HG02798 (cell line): ENCODE measurements around the gene SNRPD3.
"Not testable (repeated sequence)": the region's sequence is repeated elsewhere in the genome, so short reads cannot be mapped to it uniquely, and the experiment has no call there.

Source experiments
- ATAC-seq: cut with Tn5 transposase; IDR thresholded peaks from one replicate; pipeline ENCODE4 v1.9.1; 2021; ENCODE audit warnings: mild to moderate bottlenecking; ENCODE audit not compliant: unreplicated experiment, poor library complexity

The SNRPD3 gene

DNA sequence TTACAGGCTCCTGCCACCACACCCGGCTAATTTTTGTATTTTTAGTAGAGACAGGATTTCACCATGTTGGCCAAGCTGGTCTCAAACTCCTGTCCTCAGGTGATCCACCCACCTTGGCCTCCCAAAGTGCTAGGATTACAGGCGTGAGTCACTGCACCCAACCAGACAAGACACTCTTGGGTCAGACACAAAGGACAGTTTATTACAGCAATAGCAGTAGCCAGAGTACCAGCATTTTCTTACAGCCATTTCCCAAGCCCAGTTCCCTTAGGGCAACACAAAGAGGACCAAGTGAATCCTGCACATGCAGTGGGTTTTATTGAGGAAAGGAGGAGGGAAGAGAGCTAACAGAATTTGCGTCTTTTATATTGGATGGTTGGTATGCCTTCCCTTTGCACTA is 24.8 kb upstream of the SNRPD3 start:
- not testable (repeated sequence) for ATAC-seq

DNA sequence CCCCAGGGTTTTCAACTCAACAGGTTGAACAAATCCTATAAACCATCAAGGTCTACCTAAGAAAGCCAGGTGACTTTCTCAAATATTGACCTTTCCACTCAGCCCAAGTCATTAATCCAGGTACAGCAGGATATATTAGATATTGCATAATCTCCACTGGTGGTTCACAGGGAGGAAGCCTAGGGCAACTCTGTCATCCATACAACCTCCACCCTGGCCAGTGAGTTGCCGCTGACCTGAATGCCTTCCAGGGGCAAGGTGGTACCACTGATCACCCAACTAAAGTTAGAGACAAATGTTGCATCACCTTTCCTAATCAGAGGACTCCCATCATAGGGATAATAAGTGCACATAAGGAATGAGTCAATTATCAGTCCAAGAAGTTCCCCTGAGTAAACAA is 23.7 kb upstream of the SNRPD3 start:
- ATAC-seq: no peak

DNA sequence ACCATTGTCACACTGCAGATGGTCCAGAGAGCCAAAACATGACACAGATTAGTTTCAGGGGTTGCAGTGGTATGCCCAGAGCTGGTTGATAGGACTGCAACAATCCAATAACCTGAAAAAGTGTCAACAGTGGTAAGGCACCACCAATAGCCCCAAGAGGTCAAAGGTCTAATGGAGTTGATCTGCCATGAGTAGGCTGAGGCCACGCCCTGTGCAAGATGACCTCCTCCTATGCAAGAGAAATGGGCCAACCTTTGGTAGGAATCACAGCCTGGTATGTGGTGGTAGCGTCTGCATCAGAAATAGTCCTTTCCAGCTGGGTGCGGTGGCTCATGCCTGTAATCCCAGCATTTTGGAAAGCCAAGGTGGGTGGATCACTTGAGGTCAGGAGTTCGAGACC is 20.5 kb upstream of the SNRPD3 start:
- ATAC-seq: no peak

DNA sequence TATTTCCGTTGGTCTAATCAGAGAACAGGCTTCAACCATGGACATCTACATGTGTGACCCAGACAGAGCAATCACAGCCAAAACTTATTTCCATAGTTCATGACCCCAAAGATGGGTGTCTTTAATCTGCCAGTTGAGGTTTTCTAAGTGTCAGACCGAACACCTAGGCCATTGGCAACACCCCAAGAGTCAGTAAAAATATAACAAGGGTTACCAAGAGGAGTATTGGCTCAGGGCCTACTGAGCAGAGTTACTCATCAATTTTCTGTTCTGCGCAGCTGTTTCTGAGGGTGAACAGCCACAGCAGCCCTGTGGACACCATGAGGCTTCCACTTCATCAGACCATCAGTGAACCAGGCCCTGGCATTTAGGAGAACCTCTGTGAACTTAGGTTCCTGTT is 19.7 kb upstream of the SNRPD3 start:
- no peak for ATAC-seq

DNA sequence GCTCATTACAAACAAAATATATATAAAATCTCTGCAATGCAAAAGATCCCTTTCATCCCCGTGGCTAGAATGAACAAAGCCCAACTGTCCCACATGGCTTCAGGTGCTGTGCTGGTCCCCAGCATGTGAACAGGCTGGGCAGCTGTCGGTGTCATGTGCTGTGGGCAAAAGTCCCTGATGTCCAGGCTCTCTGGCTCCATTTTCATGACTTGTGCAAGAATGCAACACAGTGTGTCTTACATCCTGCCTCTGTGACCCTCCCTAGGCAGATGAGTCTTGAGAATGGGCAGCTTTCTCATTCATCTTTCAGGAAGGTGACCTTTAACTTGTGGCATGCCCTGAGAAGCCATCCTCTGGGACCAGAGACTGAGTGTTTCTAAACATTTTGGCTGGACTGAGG is 15.3 kb upstream of the SNRPD3 start:
- ATAC-seq: no peak

DNA sequence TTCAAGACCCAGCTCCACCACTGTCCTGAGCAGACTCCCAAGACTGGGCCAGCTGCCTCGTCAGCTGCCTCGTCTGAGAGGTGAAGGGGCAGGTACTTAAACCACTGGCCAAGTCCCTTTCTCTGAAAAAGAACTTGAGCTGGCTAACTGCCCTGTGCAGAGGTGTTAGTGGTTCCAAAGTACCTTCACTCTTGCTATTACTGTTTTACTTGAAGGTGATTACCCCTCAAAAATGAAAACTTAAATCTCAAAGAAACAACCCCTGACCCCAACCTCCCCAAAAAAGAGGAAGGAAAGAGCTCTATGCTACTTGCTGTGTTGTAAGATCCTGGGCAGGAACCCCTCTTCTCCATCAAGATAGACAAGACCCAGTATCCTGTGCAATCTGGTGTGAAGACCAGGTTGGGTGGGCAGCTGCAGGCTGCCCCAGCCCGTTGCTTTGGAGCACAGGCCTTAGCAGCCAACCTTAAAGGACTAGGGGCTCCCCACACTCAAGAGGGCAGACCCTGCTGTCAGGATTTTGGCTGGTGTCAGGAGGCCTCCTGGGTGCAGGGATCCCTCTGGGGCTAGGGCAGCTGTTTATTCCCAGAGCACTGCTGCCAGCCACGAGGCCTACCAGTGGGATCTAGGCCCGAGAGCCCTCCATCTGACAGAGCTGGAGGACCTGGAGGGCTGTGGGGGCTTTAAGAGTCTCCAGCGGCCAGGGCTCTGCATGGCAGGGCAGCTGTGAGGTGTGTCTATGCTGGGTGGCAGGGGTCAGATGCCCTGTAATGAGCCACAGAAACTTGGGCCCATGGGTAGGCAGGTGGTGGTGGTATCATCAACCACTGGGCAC is 13.9 kb upstream of the SNRPD3 start:
- ATAC-seq: no peak

DNA sequence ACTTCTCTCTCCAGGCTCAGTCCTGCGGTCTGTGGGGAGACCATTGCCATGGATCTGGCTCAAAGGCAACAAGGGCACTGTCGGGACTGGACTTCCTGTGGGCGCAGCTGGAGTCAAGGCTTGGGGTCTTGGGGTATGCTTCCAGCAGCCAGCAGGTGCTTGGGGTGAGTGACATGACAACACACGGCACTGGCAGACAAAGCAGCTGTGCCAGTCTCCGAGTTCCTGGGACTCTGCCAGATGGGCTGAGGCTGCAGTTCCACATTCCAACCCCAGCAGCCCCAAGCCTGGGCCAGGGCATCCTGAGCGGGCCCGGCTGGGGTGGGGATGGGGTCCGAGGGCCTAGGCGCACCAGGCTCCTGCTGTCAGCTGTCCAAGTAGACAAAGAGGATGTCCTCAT is 13.2 kb upstream of the SNRPD3 start:
- ATAC-seq: no peak

DNA sequence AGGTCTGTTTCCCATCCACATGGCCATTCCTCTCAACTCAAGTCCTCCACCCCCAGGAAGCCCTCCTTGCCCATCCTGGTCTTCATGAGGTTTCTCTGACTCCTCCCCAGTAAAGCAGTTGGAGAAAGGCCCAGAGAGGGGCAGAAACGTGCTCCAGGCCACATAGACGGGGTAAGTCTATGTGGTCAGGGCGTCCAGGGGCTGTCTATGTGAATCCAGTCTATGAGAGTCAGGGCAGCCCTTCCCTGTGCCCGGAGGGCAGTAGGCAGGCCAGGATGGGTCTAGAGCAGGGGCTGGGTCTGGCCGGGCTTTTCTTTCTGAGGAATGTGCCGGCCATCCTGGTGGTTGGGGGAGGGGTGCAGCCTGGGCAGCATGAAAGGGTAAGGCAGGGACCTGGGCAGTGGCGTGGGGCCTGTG is 12.6 kb upstream of the SNRPD3 start:
- no peak for ATAC-seq

DNA sequence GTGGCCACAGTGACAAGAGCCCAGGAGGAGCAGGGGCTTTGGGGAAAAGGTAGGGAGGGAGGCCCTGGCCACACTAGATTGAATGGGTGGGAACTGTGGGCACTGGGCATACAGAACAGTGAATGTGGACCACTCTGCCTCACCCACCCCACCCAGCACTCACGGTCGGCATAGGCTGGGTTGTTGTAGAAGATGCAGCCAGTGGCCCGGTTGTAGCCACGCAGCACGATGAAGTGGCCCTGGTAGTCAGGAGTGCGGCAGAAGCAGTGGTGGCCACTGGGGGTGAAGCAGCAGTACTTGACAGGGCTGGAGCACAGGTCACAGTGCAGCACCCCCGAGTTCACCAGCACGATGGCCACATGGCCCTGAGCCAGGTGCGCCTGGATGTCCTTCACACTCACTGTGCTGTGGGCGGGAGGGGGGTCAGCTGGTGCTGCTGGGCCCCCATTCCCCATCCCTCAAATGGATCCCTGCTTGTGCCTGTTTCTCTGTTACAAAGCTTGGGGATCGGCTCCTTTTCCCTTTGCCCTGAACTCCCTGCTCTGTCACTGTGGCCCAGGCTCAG is 12.0 kb upstream of the SNRPD3 start:
- ATAC-seq: no peak

DNA sequence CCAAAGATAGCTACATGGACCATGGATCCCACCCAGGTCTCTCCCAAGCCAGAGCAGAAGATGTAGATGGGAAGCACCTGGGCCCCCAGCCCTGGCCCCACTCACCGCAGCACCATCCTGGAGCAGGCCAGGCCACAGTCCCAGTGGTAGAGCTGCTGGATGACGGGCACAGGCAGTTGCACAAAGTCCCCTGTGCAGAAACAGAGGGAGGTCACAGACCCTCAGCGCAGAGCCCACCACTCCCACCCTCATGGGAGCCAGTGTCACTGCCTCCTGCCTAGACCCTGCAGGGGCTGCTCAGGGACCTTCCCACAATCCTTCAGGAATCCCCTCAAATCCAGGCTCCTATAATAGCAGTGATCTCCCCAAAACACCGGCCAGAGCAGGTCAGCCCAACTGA is 7.0 kb upstream of the SNRPD3 start:
- ATAC-seq: no peak

DNA sequence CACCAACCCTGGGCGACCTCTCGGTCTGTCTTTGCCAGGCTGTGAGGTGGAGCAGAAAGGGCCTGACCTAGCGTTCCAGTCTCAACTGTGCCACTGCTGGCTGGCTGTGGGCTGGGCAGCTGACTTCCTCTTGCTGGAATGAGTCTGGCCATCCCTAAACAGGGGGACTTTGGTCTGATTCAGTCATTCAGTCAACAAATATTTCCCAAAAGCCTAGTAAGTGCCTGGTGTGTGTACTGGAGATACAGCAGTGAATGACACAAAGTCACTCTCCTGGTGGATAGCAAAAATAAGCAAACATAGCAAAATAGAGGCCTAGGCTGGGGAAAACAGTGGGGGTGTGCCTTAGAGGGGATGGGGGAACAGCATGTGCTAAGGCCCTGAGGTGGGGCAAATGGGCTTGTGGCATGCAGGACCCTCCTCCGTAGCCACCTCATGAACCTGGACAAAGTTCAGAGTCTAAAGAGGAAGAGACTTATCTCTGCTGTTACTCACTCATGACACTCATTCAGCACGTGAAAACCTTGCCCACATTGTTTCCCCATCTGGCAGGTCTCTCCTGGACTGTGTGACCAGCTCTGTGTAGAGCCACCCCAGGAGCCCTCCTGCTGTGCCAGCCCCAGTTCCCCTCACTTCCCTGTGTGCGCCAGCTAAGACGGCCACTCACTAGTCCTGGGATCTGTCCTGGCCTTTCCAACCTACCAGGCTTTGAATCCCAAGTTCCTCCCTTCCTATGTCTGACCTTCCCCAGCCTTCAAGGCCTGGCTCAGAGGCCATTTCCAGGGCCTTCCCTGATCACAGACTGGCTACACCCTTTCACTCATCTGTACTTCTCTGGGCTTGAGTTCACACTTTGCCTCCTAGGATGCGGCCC is 5.5 kb upstream of the SNRPD3 start:
- no peak for ATAC-seq

DNA sequence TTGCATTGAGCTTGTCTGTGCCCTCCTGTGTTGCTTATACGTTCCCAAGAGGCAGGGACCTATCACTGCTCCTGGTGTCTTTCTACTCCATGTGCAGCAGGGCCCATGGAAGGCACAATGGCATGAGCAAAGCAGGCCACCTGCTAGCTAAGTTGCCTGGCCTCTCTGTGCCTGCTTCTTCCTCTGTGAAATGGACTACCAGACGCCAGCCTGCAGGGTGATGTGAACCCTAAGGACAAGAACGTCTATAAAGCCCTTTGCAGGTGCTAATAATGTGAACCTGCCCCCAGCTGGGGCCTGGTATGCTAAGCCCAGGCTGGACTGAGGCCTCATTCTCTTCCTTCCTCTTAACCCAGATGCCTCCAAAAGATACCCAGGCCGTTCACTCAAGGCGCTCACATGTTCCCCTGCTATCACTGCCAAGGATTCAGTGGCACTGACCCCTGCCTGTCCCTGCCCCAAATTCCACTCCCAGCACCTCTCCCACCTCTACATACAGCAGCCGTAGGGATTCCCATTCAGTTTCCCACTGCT is 4.8 kb upstream of the SNRPD3 start:
- no peak for ATAC-seq

DNA sequence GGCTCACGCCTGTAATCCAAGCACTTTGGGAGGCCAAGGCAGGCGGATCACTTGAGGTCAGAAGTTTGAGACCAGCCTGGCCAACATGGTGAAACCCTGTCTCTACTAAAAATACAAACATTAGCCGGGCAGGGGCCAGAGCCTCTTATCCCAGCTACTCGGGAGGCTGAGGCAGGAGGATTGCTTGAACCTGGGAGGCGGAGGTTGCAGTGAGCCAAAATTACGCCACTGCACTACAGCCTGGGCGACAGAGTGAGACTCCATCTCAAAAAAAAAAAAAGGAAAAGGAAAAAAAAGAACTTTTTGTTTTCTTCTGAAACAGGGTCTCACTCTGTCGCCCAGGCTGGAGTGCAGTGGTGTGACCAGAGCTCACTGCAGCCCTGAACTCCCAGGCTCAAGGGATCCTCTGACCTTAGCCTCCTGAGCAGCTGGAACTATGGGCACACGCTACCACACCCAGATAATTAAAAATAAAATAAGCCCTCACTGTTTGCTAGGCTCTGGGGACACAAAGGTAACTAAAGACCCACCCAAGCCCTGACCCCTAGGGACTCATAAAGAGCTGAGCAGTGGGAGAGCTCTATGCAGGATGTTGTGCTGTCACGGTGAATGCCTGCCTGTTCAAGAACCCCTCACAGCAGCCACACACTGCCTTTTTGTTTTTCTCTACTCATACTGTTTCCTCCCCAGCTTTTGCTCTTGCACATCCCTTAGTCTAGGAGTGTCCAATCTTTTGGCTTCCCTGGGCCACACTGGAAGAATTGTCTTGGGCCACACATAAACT is 3.1 kb upstream of the SNRPD3 start:
- not testable (repeated sequence) for ATAC-seq

DNA sequence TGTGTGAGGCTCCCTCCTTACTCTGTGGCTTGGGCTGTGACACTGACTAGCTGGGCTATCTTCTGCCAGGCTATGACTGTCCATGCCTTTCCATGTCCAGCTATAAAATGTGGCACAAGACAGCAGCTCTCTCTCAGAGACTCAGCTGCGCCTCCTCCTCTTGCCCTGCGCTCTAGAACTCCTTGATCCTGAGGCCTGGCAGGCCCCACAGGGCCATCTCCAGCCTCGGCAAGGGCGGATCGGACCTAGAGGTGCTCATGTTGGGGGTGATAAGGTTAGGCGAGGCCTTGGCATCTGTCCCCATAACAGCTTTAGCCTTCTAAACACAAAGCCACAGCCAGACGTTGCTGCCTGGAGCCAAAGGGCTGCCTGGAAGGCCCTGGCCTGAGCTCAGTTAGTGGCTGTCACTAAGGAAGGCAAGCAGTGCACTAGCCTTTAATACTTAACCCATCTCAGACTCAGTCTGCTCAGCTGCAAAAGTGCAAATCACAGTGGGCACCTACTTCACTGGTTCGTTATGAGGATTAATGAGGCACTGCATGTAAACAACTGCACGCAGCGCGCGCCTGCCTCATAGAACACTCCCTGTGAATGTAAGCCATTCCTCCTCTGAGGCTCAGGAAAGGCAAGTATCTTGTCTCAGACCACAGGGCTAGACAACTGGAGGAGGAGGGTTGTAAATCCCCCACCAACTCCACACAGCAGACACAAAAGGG is 2.0 kb upstream of the SNRPD3 start:
- ATAC-seq: no peak

DNA sequence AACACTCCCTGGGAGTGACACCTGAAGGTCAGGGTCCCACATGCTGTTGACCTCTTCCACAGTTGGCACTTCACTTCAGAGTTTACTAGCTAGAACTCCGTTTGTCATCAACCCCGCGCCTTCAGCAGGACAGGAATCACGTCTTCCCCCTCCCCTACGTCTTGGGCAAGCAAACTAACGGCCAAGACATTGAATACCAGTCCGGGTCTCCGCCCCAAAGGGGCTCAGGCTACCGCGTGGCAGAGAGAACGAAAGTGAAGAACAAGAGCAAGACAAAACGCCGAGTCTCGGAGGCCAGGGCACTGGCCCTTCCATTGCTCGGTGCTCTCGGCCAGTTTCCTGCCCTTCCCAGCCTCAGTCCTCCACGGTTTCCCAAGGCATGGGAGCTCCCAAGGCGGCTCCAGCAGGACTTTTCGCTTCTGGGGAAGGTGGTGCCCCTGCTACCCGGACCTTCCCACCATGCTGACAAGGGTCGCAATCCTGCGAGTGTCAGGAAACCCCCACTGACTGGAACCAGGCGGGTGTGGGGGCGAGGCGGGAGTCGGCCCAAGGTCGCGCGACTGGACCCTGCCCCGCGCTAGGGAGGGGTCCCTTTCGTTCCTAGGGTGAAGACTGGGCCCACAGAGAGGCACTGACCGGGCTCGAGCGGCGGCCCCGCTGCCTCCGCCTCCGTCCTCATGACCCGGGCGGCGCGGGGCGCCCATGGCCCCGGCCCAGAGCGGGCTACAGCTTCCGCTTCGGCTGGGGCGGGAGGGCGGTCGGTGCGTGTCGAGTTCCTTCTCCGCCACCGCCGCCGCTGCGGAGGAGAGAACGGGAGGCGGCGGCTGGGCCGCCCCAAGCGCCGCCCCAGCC is 1.3 kb upstream of the SNRPD3 start, which contains the start of gene GUCD1:
Gene GUCD1, minus strand, starts transcription at position 826 of the 852 bp plus-strand sequence. Its CDS starts 147 bp downstream, at position 679.
- ATAC-seq: no peak

DNA sequence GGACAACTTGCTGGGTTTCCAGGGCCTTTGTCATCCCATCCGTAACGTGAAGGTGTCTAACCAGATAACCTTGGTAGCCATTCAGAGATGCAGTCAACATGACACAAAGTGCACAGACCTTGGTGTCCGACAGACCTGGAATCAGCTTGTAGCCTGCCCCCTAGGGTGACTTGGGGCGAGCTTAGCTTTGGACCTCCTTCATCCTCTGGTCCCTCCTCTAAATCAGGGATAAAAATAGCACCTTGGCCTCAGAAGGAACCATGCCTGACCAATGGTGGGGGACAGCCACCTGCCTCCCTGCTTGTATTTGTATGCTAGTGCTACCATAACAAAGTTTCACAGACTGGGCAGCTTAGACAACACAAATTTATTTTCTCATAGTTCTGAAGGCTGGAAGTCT is 3.7 kb downstream of the SNRPD3 start:
- no peak for ATAC-seq

DNA sequence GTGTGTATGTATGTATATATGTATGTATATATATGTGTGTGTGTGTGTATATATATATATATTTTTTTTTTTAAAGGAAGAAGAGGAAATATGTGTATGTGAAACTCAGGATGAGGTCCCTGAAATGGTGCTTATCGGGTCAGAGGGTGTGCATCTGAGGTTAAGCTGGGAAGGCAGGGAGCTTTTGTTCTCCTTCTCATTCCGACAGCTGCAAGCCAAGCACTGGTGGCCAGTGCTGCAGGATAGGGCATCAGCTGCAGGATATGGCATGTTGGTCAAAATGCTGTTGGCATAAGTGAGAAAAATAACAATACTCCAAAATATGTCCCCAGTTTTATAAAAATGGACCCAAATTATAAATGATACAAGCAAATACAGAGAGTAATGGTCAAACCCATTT is 7.4 kb downstream of the SNRPD3 start:
- ATAC-seq: no peak

DNA sequence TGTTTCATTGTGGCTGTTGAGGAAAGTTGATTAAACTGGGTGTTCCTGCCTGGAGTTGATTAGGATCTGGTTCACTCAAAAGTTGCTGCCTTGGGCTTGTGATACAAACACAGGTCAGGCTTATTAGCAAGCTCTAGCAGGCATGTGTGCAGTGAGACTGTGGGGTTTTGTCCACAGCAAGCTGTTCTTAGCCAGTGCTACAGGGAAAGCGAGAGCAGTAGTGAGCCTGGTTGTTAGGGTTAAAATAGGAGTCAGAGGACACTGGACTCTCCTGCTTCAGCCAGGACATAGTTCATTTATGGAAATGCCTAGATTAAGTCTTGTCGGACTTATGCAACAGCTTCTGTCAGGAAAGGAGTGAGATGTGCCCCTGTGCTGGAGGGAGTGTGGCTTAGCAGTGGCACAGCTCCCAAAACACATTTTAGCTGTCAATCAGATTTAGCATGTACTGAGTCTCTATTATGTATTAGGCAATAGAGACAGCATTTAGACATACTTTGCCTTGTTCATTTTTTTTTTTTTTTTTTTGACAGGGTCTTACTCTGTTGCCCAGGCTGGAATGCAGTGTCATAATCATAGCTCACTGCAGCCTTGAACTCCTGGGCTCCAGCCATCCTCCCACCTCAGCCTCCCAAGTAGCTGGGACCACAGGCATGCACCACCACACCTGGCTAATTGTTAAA is 8.7 kb downstream of the SNRPD3 start:
- ATAC-seq: no peak
